Muscle of leg (tissue), 11 donors: ENCODE data around the gene CRADD. TPM values are rescaled to one million over a fixed set of nuclear protein-coding genes. Genes with fewer than 3 reads are reported as not detected.
"Not testable (repeated sequence)": the region's sequence is repeated elsewhere in the genome, so short reads cannot be mapped to it uniquely, and the experiment has no call there.

Experiments
- DNase-seq: peaks from one replicate; pipeline ENCODE4 v3.0.0; 2013
- H3K27ac ChIP-seq: one replicate; pipeline ENCODE4 v1.5.1; 2013; ENCODE audit warnings: mild to moderate bottlenecking, low read length, control low read depth
- H3K27me3 ChIP-seq: one replicate; pipeline ENCODE4 v1.6.1; 2013; ENCODE audit warnings: low read length; ENCODE audit not compliant: control insufficient read depth, insufficient read depth
- H3K36me3 ChIP-seq: one replicate; pipeline ENCODE4 v1.6.1; 2013; ENCODE audit warnings: low read length; ENCODE audit not compliant: control insufficient read depth, insufficient read depth
- H3K4me1 ChIP-seq: one replicate; pipeline ENCODE4 v1.6.1; 2013; ENCODE audit warnings: low read length; ENCODE audit not compliant: control insufficient read depth, insufficient read depth
- H3K4me3 ChIP-seq: one replicate; pipeline ENCODE4 v1.5.1; 2013; ENCODE audit warnings: low read length, control low read depth
- H3K9me3 ChIP-seq: replicated peaks from 2 replicates; pipeline ENCODE4 v1.6.1; 2013; ENCODE audit warnings: low read depth, low read length; ENCODE audit not compliant: control insufficient read depth
- WGBS: methylation state at CpG from one replicate; pipeline ENCODE4 v1.1.5; 2013; ENCODE audit warnings: missing lambda C conversion rate; ENCODE audit not compliant: insufficient coverage; 5-methylcytosine and 5-hydroxymethylcytosine counted together
- polyA plus RNA-seq, 8 donors: library from polyadenylated mRNA; unstranded; fragments of 120-200 nt; gene quantifications; one replicate each; pipeline versions ENCODE4 v1.2.1 to v1.2.3, GENCODE V29; 2013; ENCODE audit warnings: inconsistent platforms in 1 of 8, low replicate concordance in 1 of 8; ENCODE audit not compliant: insufficient read length in 8 of 8, insufficient read depth in 1 of 8
- total RNA-seq: library from RNA; stranded (reverse); fragments of 120-200 nt; gene quantifications from one replicate; pipeline ENCODE4 v1.2.4, GENCODE V29; 2013

The CRADD gene
- total and polyA plus RNA-seq, 9 donors, result 9.1 to 15.2 (median 12.9) TPM

- WGBS, result 96% methylated on average over 3 of the region's 6 CpGs
- H3K27ac ChIP-seq, result no peak overlapping the region
- peaks cover 3% of the 10 kb centered on the region for H3K9me3 ChIP-seq
- H3K4me1 ChIP-seq, result no peaks in the 10 kb centered on the region
- H3K36me3 ChIP-seq, result no peaks in the 10 kb centered on the region
- no peaks in the 10 kb centered on the region for H3K27me3 ChIP-seq
- H3K4me3 ChIP-seq, result no peak overlapping the region
- DNase-seq, result no peak
Observed at GRCh38 chr12:93751864-93752610, 74.9 kb downstream of the CRADD start.

- no peaks in the 10 kb centered on the region for H3K4me1 ChIP-seq
- no peak overlapping the region for H3K4me3 ChIP-seq
- H3K9me3 ChIP-seq, result peaks cover 3% of the 10 kb centered on the region
- no peaks in the 10 kb centered on the region for H3K27me3 ChIP-seq
- DNase-seq, result no peak
- H3K27ac ChIP-seq, result no peak overlapping the region
- H3K36me3 ChIP-seq, result no peaks in the 10 kb centered on the region
- WGBS, result 91% methylated on average over 2 of the region's 3 CpGs
Observed at GRCh38 chr12:93753285-93753684, 76.1 kb downstream of the CRADD start.

- no peaks in the 10 kb centered on the region for H3K27me3 ChIP-seq
- H3K27ac ChIP-seq, result no peak overlapping the region
- 97% methylated on average over 3 of the region's 3 CpGs for WGBS
- DNase-seq, result no peak
- no peaks in the 10 kb centered on the region for H3K4me1 ChIP-seq
- H3K4me3 ChIP-seq, result no peak overlapping the region
- peaks cover 3% of the 10 kb centered on the region for H3K9me3 ChIP-seq
- H3K36me3 ChIP-seq, result no peaks in the 10 kb centered on the region
Observed at GRCh38 chr12:93753838-93754429, 76.8 kb downstream of the CRADD start.

- not testable (repeated sequence) for H3K4me3 ChIP-seq, DNase-seq, H3K4me1 ChIP-seq, H3K27ac ChIP-seq, H3K36me3 ChIP-seq, H3K9me3 ChIP-seq, H3K27me3 ChIP-seq
Observed at GRCh38 chr12:93754859-93755258, 77.7 kb downstream of the CRADD start.

- no peak for DNase-seq
- Histone ChIP-seq H3K4me3 (no peak overlapping the region), H3K27ac (no peak overlapping the region), H3K9me3 (peaks cover 3% of the 10 kb centered on the region), H3K27me3 (no peaks in the 10 kb centered on the region), H3K36me3 (no peaks in the 10 kb centered on the region), H3K4me1 (no peaks in the 10 kb centered on the region)
- no CpG with 5 or more reads among the region's 2 CpGs for WGBS
Observed at GRCh38 chr12:93756288-93756687, 79.1 kb downstream of the CRADD start.

GRCh38 chr12:93757792-93758694, 80.9 kb downstream of the CRADD start:
- H3K4me3 ChIP-seq, result no peak overlapping the region
- peaks cover 3% of the 10 kb centered on the region for H3K9me3 ChIP-seq
- H3K27me3 ChIP-seq, result no peaks in the 10 kb centered on the region
- no peak overlapping the region for H3K27ac ChIP-seq
- H3K36me3 ChIP-seq, result no peaks in the 10 kb centered on the region
- no peak for DNase-seq
- WGBS, result no CpG with 5 or more reads among the region's 1 CpG
- peaks cover 14% of the 10 kb centered on the region for H3K4me1 ChIP-seq

GRCh38 chr12:93758801-93759373, 81.7 kb downstream of the CRADD start:
- WGBS, result no CpG with 5 or more reads among the region's 1 CpG

GRCh38 chr12:93759512-93760081, 82.4 kb downstream of the CRADD start:
- Histone ChIP-seq H3K27ac (no peak overlapping the region), H3K9me3 (no peaks in the 10 kb centered on the region), H3K36me3 (no peaks in the 10 kb centered on the region), H3K4me3 (no peak overlapping the region), H3K27me3 (no peaks in the 10 kb centered on the region), H3K4me1 (peaks cover 14% of the 10 kb centered on the region)
- 66% methylated on average over 2 of the region's 2 CpGs for WGBS
- no peak for DNase-seq

More at GRCh38 chr12:93758801-93759373, 81.7 kb downstream of the CRADD start:
- Histone ChIP-seq H3K27ac (no peak overlapping the region), H3K4me3 (no peak overlapping the region), H3K27me3 (no peaks in the 10 kb centered on the region), H3K4me1 (peaks cover 14% of the 10 kb centered on the region), H3K36me3 (no peaks in the 10 kb centered on the region), H3K9me3 (peaks cover 3% of the 10 kb centered on the region)
- no peak for DNase-seq

- WGBS, result no CpG with 5 or more reads among the region's 3 CpGs
- H3K36me3 ChIP-seq, result no peaks in the 10 kb centered on the region
- no peak overlapping the region for H3K4me3 ChIP-seq
- H3K27me3 ChIP-seq, result no peaks in the 10 kb centered on the region
- no peaks in the 10 kb centered on the region for H3K9me3 ChIP-seq
- DNase-seq, result no peak
- peaks cover 14% of the 10 kb centered on the region for H3K4me1 ChIP-seq
- no peak overlapping the region for H3K27ac ChIP-seq
Observed at GRCh38 chr12:93760275-93760875, 83.2 kb downstream of the CRADD start.
